Stimulated activated naive CD4-positive, alpha-beta T cell (primary cell): ENCODE data around the gene BPI.
"Not testable (repeated sequence)": the region's sequence is repeated elsewhere in the genome, so short reads cannot be mapped to it uniquely, and the experiment has no call there.

Experiments used
- DNase-seq, 6 experiments: peaks; one replicate each; lab custom pipeline; 2025; lab: John Stamatoyannopoulos, UW

BPI gene

GRCh38 chr20:38304845-38305447 lies 990 bp downstream of the BPI start:
- no peak for DNase-seq

- no peak for DNase-seq
Measured at GRCh38 chr20:38305541-38305940, 1.6 kb downstream of the BPI start.

- DNase-seq: no peak
Measured at GRCh38 chr20:38306379-38306778, 2.4 kb downstream of the BPI start.

- no peak for DNase-seq
Measured at GRCh38 chr20:38307371-38308046, 3.6 kb downstream of the BPI start.

GRCh38 chr20:38308047-38308438 lies 4.1 kb downstream of the BPI start:
- DNase-seq: no peak

GRCh38 chr20:38308447-38308846 lies 4.5 kb downstream of the BPI start:
- no peak for DNase-seq

GRCh38 chr20:38311091-38311490 lies 7.1 kb downstream of the BPI start:
- no peak for DNase-seq

- DNase-seq: no peak
Measured at GRCh38 chr20:38311491-38311890, 7.5 kb downstream of the BPI start.

- DNase-seq: no peak
Measured at GRCh38 chr20:38313676-38314075, 9.7 kb downstream of the BPI start.

- DNase-seq: not testable (repeated sequence)
Measured at GRCh38 chr20:38314350-38314749, 10.4 kb downstream of the BPI start.

- no peak for DNase-seq
Measured at GRCh38 chr20:38315290-38315966, 11.5 kb downstream of the BPI start.

GRCh38 chr20:38316341-38316740 lies 12.4 kb downstream of the BPI start:
- DNase-seq: no peak

- no peak for DNase-seq
Measured at GRCh38 chr20:38317422-38317821, 13.5 kb downstream of the BPI start.

- no peak for DNase-seq
Measured at GRCh38 chr20:38320221-38320620, 16.3 kb downstream of the BPI start.

- no peak for DNase-seq
Measured at GRCh38 chr20:38321959-38322598, 18.1 kb downstream of the BPI start.

- no peak for DNase-seq
Measured at GRCh38 chr20:38324159-38324558, 20.2 kb downstream of the BPI start.

GRCh38 chr20:38325167-38325566 lies 21.2 kb downstream of the BPI start:
- DNase-seq: no peak

- DNase-seq: no peak
Measured at GRCh38 chr20:38325905-38326304, 21.9 kb downstream of the BPI start.

GRCh38 chr20:38326309-38326708 lies 22.4 kb downstream of the BPI start:
- no peak for DNase-seq

- no peak for DNase-seq
Measured at GRCh38 chr20:38330638-38331037, 26.7 kb downstream of the BPI start.

- DNase-seq: no peak
Measured at GRCh38 chr20:38331245-38331644, 27.3 kb downstream of the BPI start.

- no peak for DNase-seq
Measured at GRCh38 chr20:38331814-38332213, 27.9 kb downstream of the BPI start.

- no peak for DNase-seq
Measured at GRCh38 chr20:38334016-38334415, 30.1 kb downstream of the BPI start.
